NCI-H1436 treated with DMSO at 0.1 percent for 48 hours (cell line): ENCODE measurements around the gene ZNF384.

Experiments used
- DNase-seq: peaks from one replicate; lab custom pipeline; 2025; lab: John Stamatoyannopoulos, UW

ZNF384 gene

DNA sequence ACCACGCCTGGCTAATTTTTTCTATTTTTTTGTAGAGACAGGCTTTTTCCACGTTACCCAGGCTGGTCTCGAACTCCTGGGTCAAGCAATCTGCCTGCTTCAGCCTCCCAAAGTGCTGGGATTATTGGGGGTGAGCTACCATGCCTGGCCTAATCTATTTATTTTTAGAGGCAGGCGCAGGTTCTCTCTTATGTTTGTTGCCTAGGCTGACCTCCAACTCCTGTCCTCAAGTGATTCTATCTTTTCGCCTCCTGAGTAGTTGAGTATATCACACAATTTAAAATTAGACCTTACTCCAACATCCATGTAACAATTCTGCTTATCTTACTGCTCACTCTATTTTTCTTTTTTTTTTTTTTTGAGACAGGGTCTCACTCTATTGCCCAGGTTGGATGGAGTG, 35.2 kb downstream of the ZNF384 start:
- no peak for DNase-seq

DNA sequence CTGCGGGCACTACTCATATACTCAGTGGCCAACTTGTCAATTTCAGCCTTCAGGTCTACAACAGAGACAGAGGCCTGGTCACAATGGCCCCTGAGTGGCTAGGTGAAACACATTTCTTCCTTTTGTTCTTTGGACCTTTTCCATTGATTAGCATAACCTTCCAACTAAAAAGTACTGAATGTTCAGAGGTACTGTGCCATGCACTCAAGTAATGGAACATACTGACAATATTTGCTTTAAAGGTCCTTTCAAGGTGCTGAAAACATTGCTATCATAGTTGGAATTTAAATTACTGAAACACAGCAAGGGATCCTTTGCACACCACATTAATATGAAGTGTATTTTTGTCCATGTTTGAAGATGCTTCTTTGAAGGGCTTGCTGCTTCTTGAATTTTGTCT, 35.8 kb downstream of the ZNF384 start:
- no peak for DNase-seq

DNA sequence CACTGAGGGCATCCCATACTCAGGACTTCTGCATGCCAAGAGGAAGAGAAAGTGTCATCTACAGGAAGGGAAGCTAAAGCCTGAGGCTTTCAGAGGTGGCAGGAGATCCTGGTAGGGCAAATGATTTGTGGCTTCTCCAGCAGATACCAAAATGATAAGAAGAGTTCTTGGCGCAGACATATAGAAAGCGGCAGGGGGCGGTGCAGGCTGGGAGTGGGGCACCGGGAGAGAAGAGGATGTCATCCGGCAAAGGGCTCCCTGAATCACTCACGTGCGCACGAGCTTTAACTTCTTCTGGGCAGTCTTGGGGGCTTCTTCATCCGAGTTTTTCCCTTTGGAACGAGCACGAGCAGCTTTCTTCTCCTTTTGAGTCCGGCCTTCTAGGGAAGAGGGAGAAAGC, 36.8 kb downstream of the ZNF384 start:
- no peak for DNase-seq

DNA sequence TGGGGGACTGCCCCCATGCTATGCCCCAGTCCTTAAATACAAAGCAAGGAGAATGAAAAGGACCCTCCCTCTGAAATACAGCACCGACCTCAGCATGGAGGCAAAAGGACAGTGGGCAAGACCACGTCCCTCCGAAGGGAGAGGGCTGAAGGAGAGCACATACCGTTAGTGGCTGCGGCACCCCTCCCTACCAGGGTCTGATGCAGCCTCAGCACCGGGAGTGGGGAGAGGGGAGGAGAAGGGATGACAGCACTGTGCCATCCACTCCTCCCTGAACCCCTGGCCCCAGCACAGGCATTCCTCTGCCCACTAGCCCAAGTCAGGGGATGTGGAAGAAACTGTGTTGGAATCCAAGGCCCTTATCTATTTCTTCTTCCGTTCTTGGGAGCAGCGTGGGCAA, 38.3 kb downstream of the ZNF384 start:
- no peak for DNase-seq

DNA sequence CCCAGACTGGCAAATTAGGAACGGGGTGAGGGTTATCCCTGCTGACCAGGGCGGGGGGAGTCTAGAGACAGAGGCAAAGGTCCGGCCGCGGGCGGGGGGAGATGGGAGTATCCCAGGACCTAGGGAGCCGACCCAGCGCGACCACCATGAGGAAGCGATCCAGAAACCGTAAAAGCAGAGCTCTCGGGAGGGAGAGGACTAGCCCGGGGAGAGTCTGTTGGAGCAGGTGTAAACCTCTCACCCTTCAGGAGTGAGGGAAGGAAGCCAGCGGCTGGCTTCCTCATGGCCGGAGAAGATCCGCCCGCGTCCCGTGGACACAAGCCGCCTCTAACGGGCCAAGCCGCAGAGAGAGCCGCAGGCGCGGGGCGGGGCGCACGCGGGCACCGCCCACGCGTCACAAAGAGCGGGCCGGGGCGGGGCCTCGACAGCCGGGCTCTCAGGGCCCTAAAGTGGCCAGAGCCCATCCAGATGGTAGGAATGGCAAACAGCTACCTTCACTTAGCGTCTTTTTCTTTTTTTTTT, 42.0 kb downstream of the ZNF384 start, which contains the start of gene ACRBP:
ACRBP (minus strand) TSS at position 350 of the 522 bp plus-strand sequence; CDS start at position 284, 66 bp downstream.
- DNase-seq = no peak

DNA sequence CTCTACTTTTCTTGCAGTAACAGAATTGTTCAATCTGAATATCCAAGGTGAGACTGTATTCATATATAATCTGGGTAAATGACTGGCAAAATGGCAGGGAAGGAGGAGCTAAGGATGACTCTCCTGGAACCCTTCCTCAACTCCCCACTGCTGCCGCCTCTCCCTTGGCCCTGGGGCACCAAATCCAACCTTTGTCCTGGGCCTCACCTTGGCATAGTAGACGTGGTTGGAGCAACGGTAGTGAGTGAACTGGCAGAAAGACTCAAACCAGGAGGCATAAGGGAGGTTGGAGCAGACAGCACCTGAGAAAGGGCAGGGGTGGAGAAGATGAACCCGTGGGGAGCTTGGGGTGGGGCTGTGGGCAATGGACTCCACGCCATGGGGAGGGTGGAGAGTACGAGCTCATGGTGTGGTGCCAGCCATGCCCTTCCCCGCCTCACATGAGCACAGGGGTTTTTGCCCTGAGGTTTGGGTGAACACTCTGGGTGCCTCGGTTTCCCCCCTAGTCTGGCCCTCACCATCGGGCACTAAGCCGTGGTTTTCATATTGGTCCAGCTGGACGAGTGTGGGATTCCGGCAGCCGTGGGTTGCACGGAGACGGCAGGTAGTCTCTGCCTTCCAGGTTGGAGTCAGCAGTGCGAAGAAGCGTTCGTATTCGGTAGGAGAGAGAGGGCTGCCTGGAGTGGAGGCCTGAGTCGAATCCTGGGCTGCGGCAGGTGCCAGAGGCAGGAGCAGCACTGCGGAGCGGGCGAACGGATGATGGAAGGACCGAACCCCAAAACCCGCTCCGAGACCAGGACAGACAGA, 42.7 kb downstream of the ZNF384 start:
- no peak for DNase-seq

DNA sequence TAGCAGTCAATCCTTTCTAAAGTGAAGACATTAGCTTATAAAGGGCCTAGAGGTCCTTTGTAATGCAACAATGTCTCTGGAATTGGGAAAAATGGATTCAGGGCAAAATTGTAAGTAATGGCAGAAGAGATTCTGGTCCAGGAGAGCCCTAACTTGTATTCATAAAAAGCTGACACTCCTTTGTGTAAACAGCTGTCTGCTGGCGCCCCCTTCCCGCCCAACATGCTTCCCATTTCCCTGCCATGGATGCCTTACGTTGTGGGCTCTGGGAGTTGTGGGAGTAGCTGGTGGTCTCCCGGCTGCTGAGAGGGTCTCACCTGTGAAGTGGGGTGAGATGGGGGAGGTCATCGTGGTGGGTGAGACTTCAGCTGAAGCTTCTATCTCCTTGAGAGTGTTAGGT, 44.3 kb downstream of the ZNF384 start:
- DNase-seq = no peak

DNA sequence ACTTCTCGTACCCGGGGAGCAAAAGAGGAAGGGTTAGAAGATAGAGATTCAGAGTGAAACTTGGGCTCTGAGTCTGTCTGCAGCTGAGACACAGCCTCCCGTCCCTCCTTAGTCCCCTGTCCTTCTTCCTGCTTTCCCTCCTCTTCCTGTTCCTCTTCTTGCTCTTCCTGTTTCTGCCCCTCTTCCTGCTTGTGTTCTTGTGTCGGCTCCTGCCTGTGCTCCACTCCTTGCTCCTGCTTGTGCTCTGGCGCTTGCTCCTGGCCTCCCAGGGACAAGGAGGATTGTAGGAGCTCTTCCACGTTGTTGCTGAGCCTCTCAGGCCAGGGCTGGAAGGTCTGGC, 44.9 kb downstream of the ZNF384 start:
- no peak for DNase-seq

DNA sequence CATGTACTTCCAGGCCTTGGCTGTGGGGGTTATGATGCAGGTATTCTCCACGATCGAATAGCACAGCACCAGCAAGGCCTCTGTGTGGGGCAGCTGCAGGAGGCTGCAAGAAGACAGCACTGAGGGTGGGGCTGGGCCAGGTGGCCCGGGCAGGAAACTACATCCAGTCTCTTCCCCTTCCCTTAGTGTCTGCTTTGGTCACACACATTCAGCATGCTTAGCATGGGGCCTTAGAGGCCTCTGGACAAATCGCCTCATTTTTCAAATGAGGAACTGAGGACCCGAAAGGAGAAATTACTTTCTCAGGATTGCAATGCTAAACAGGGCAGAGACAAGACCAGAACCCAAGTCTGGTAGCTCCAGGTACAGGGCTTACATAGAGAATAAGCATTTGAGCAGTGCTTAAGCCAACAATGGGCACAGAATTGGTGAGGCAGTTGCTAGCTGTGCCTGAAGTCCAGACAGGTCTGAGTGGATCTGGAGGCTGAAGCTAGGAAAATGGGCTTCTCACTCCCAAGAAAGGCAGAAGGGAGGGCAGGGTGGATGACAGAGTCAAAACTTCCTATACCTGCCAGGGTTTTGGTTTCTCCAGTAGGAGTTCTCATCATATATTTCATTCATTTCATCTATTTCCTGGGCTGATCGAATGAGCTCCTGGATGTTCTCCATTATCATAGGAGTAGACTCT, 45.5 kb downstream of the ZNF384 start:
- no peak for DNase-seq

DNA sequence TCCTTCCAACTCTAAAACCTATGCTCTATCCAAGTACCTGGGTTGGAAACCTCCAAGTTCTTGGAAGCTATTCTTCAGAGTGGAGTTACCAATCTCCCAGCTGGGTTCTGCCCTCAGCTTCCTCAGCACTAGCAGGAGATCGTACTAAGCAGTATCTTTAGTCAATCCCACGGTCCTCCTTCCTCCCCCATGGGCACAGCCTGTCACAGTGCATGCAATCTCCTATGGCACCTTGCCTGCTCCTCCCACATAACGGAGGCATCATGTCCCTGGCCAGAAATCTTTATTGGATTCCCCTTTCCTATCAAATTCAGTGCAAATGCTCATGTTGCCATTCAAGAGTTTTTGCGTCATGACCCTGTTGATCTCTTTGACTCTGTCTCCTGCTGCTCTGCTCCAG, 48.0 kb downstream of the ZNF384 start:
- no peak for DNase-seq

DNA sequence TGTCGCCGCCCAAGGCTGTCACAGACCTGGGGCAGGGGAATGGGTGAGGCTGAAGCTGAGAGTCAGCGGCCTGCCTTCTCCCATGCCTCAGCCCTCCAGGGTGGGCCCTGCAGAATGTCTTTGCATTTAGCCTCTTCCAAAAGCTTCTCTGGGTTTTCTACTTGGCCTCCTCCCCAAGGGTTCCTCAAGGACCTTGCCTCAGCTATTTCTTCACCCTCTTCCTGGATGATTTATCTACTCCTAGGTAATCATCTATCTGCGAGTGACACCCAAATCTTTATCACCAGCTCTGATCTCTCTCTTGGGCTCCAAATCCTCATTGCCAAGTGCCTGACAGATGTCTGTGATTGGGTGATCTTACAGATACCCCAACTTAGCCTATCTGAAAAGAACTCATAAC, 48.7 kb downstream of the ZNF384 start:
- DNase-seq = no peak

DNA sequence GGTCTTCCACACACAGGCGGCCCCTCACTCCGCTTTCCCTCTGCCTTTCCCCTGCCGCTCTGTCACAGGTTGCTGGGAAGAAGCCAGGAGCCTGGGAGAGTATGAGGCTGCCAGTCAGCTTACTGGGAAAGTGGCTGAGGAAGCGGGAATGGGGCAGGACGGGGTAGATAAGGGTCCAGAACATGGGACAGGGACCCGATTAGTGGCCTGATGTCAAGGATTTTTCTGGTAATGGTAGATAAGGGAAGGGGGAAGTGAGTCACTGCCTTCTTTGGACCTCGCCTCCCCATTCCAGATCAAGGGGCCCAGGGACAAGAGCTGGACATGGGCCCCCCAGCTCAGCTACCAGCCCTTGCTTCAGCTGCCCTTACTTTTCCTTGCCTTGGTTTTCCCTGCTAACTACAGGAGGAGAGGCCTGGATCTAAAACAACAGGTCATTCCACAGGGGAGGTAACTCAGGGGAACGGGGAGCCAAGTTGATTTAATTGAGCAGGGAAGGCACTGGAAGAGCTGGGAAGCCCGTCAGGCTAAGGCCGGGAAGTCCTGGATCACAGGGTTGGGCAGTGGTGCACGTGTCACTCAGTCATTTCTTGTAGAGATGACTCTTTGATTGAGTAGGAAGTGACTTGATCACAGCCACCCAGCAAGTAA, 49.9 kb downstream of the ZNF384 start:
- no peak for DNase-seq

DNA sequence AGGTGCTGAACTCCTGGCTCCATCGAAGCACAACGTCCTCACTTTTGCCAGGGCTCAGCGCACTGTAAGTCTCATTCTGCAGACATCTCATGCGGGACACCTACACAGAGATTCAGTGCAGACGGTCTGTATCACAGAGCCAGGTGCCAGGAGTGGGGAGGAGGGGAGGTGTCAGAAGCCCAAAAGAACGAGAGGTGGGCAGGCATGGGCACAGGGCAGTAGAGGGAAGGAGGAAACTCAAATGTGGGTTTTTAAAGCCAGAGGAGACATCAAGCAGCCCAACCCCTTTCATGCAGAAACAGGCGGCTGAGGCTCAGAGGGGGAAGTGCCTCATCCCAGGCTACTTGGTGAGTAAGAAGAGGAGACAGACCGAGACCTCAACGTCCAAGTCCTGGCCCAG, 50.9 kb downstream of the ZNF384 start:
- DNase-seq = no peak

DNA sequence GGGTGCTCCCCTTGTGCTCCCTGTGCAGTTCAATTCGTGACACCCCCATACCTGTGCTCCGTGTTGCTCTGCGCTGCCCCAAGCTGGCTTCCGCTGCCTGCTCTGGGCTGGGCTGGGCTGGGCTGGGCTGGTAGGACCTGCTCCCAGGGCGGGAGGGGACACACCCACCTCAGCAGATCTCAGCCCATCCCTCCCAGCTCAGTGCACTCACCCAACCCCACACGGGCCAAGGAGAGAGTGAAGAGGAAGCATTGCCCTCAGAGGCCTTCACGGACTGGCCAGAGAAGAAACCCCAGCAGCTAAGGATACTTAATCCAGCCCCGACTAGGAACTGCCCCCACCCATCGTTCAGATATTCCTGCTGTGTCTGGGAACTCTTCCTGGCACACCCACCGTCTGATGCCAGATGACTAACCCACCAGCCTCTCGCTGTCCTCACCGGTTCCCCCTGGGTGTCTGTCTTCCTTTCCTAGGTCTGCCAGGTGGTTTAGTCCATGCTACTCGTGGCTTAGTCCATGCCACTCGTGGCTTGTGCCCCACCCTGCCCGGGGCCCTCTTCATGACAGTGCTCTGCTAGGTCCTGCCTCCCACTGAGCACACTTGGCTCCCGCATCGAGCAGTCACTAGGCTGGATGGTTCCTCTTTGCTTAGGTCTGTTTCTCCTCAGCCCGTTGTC, 53.2 kb downstream of the ZNF384 start, which contains the start of gene LPAR5:
LPAR5 (minus strand) TSS at position 104 of the 676 bp plus-strand sequence. CDS start 14,711 bp downstream, outside the sequence.
- no peak for DNase-seq

DNA sequence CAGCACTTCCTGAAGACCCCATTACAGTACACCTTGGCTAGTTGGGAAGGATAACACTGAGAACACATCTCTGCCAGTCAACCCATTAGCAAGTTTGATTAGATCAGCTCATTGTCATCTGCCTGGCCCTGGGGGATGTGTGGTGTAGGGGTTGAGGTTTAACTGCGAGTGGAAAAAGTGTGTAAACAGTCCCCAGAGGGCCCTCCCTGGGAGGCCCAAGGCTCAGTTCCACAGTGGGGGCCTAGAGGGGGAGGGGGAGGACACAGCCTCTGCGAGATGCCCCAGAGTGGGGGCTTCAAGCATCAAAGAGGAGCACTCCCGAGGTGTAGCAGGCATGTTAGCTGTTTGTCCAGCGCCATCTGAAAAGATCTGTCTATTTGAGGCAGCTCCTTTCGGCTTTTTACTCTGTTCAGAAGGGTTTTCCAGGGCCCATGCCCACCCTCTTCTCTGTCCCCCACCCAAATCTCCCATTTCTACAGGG, 53.8 kb downstream of the ZNF384 start:
- DNase-seq = no peak

DNA sequence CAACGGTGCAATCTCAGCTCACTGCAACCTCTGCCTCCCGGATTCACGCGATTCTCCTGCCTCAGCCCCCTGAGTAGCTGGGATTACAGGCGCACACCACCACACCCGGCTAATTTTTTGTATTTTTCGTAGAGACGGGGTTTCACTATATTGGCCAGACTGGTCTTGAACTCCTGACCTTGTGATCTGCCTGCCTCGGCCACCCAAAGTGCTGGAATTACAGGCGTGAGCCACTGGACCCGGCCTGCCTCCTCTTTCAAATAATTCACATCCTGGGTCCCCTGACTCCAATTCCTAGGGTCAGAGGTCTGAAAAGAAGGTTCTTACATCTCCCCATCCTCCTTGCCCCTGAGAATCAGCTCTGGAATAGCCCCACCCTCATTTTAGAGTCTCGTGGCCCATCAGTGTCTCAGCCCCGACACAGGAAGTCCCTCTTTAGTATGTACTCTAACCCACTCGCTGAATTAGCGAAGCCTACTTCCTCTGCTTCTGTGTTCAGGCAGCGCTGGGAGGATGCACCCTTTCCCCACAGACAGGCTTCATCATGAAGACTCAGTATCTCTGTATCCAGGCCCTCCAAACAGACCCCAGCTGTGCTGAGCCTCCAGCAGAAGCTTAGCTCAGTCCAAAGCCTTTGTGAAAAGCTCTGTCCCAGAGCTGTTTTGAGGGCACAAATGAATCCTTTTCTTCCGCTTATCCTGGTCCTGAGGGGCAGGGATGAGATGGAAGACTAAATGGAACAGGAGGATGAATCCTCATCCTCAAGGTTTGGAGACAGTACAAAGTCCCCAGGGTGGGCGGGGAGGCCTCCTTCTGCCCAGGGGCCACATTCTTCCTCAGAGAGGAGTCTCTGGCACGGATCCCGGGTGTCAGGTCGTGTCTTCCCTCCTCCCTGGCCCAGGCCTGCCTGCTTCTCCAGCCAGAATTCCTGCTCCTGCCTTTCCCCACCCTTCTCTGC, 56.9 kb downstream of the ZNF384 start:
- no peak for DNase-seq

DNA sequence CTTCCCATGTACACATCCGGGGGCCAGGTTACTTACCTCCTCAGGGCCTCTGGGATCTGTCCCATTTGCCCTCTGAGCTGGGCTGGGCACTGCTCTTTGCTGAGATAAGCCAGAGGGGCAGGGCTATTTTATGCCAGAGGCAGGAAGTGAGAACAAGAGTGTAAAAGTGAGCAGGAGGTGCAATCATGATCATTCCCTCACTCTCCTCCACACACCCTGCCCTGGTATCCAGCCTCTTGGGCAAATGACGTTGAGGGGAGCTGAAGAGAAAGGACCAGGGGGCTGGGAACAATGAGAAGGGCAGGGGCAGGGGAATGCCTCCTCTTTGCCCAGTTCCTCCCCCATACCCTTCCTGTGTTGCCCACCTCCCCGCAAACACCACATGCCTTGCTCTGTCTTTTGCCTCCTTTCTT, 57.6 kb downstream of the ZNF384 start:
- no peak for DNase-seq

DNA sequence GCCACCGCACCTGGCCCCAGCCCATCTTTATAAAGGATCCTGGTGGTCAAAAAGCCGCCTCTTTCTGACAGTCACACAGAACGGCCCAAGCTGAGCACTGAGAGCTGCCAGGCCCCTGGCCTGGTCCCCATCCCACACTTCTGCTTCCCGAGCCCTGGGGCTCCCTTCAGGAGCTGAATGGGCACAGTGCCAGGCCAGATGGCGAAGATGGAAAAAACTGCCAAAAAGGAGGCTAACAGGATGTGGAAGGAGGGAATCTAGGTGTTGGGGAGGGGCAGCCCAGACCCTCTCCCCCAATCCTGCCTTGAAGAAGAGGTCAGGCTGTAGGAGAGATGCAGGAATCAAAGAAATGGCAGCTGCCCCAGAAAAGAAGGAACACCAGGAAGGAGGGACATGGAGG, 58.4 kb downstream of the ZNF384 start:
- no peak for DNase-seq

DNA sequence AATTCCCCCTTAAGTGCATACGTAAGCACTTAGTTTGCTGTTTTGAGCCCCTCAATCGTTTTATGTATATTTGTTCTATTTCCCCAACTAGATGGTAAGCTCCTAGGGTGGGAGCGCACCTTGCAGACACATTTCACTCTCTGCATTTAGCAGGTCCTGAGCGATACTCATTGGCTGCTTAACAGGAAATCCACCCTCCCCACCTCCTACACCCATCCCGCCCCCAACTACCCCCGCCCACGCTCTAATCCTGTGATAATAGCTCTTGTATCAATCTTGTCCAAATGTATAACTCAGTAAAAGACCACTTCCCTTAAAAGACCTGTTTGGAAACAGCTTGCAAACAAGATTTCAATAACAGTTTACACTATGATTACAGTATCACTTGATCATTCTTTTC, 61.6 kb downstream of the ZNF384 start:
- peak; percentile 35 for DNase-seq

DNA sequence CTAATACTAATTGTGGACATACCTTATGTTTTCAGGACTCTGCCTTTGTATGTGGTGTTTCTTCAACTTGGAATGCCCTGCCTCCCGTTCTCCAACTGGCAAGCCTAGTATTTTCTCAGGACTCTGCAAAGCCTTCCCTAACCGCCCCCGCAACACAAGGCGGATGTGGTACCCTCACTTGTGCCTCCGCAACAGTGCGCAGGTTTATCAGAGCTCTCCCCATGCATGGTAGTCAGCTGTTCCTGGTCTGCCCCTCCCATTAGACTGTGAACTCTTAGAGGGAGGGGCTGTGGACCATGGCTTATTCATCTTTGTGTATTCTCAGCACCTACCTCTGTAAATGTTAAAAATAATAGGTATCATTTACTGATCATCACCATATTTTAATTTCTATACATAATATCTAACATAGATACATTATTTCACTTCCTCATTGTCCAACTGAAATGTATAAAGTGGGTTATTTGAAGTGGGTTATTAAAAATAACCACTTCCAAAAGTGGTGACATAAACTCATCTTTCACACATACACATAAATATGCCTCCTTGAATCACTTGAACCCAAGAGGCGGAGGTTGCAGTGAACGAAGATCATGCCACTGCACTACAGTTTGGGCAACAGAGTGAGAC, 62.4 kb downstream of the ZNF384 start:
- no peak for DNase-seq
